Keratinocyte (primary cell): ENCODE results near the gene SPATA19. TPM values are rescaled to one million over a fixed set of nuclear protein-coding genes. Genes with fewer than 3 reads are reported as not detected.

ENCODE experiments used
- DNase-seq: peaks from one replicate; pipeline ENCODE4 v3.0.0-alpha.2; 2011; ENCODE audit warnings: low read depth, missing footprints, low spot score
- FAIRE-seq: peaks from 2 replicates; lab custom pipeline; 2011; peaks lifted over from hg19 to GRCh38; lab: Jason Lieb, UNC
- H2AFZ ChIP-seq: 2 replicates; pipeline ENCODE4 v1.6.0; 2012; ENCODE audit warnings: low read length, control low read depth, inconsistent platforms; ENCODE audit not compliant: control insufficient read depth
- H3K27ac ChIP-seq: 2 replicates; pipeline ENCODE4 v1.5.1; 2011; ENCODE audit warnings: low read length; ENCODE audit not compliant: control insufficient read depth, insufficient read depth
- H3K27me3 ChIP-seq: 3 replicates; pipeline ENCODE4 v1.6.0; 2011; ENCODE audit warnings: low read length; ENCODE audit not compliant: control insufficient read depth, insufficient read depth; ENCODE audit errors: extremely low read depth
- H3K36me3 ChIP-seq, 2 experiments: 2 replicates in 1 of 2; 3 replicates in 1 of 2; pipeline ENCODE4 v1.5.1; 2011; ENCODE audit warnings: low read length in 2 of 2, mild to moderate bottlenecking in 1 of 2; ENCODE audit not compliant: control insufficient read depth in 2 of 2, insufficient read depth in 2 of 2; ENCODE audit errors: extremely low read depth in 1 of 2
- H3K4me1 ChIP-seq: 3 replicates; pipeline ENCODE4 v1.5.1; 2011; ENCODE audit warnings: low read length; ENCODE audit not compliant: control insufficient read depth, insufficient read depth; ENCODE audit errors: extremely low read depth
- H3K4me2 ChIP-seq: 3 replicates; pipeline ENCODE4 v1.6.0; 2011; ENCODE audit warnings: low read depth, low read length; ENCODE audit not compliant: control insufficient read depth, insufficient read depth; ENCODE audit errors: extremely low read depth
- H3K4me3 ChIP-seq, 3 experiments: fragments of 200-600 bp in 1 of 3; sonication (generic) in 1 of 3; 2 replicates in 2 of 3; 3 replicates in 1 of 3; pipeline ENCODE4 v1.5.1; 2011 to 2016; ENCODE audit warnings: low read length in 3 of 3, mild to moderate bottlenecking in 3 of 3, control low read depth in 2 of 3, inconsistent platforms in 1 of 3, low read depth in 1 of 3, mixed read lengths in 1 of 3, mixed run types in 1 of 3, moderate library complexity in 1 of 3; ENCODE audit not compliant: control insufficient read depth in 2 of 3, insufficient read depth in 2 of 3; ENCODE audit errors: extremely low read depth in 1 of 3
- H3K79me2 ChIP-seq: 2 replicates; pipeline ENCODE4 v1.6.0; 2012; ENCODE audit warnings: low read length; ENCODE audit not compliant: control insufficient read depth, insufficient read depth
- H3K9ac ChIP-seq: 3 replicates; pipeline ENCODE4 v1.6.0; 2011; ENCODE audit warnings: low read length; ENCODE audit not compliant: control insufficient read depth, insufficient read depth; ENCODE audit errors: extremely low read depth
- H3K9me1 ChIP-seq: 3 replicates; pipeline ENCODE4 v1.6.0; 2011; ENCODE audit warnings: low read length; ENCODE audit not compliant: control insufficient read depth, insufficient read depth; ENCODE audit errors: extremely low read depth
- H3K9me3 ChIP-seq: 2 replicates; pipeline ENCODE4 v1.5.1; 2012; ENCODE audit warnings: low read depth, low read length; ENCODE audit not compliant: control insufficient read depth
- H4K20me1 ChIP-seq: 3 replicates; pipeline ENCODE4 v1.6.0; 2011; ENCODE audit warnings: low read length; ENCODE audit not compliant: control insufficient read depth, insufficient read depth; ENCODE audit errors: extremely low read depth
- EZH2 ChIP-seq: IDR thresholded peaks from one replicate; pipeline ENCODE4 v1.6.1; 2012; ENCODE audit warnings: inconsistent platforms, mild to moderate bottlenecking, low read length, moderate library complexity
- dilution Hi-C: fragments of 300-500 bp; cut with MboI; formaldehyde crosslinking; loops from one replicate; pipeline ENCODE4 v1.7.0; 2020; ENCODE audit warnings: low sequenced_read_pairs; ENCODE audit not compliant: extremely low pct_ligation_motif_present
- polyA plus RNA-seq, 5 experiments: library from polyadenylated mRNA; depleted of rRNA in 3 of 5; stranded (reverse) in 3 of 5; stranded (forward) in 1 of 5; unstranded in 1 of 5; fragments of >200 nt; gene quantifications; 1 replicate in 1 of 5; 2 replicates in 3 of 5; 3 replicates in 1 of 5; pipeline versions ENCODE4 v1.2.1 to v1.2.3, GENCODE V29; 2011 to 2012; ENCODE audit warnings: missing spikeins in 2 of 5, low read depth in 1 of 5, low replicate concordance in 1 of 5
- TF ChIP-seq, protein P1 (sequence below), 3 experiments: IDR thresholded peaks in 1 of 3; conservative IDR thresholded peaks in 1 of 3; optimal IDR thresholded peaks in 1 of 3; 2 replicates in 2 of 3; 3 replicates in 1 of 3; pipeline versions ENCODE3 to v1.5.1; 2011; ENCODE audit warnings: low read length in 3 of 3, mild to moderate bottlenecking in 3 of 3, moderate library complexity in 2 of 3, control low read depth in 1 of 3, inconsistent platforms in 1 of 3; ENCODE audit not compliant: insufficient read depth in 2 of 3; ENCODE audit errors: extremely low read depth in 1 of 3

SPATA19 gene
- polyA plus RNA-seq, 1 donor (not counting 4 experiments of a cell fraction or from before 2014, with no cell fraction given) = 0.26 TPM

DNA sequence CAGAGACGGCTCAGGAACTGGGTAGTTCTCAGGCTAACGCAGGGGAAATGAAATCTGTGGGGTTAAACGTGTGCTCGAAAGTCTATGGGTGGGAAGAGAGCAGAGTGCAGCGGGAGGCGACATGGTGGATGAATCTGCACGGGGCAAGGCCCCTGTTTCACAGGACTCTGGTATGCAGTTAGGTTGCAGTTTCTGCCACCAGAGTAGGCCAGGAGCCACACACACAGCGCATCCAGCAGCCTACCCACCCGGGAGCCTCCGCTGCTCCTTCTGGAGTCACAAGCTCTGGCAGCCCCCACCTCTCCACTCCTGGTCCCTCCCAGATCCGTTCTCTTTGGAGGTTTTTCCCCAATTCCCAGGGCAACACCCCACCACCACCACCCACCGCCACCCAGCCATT lies 27.0 kb downstream of the SPATA19 start:
- Histone ChIP-seq H3K4me2 (no peak overlapping the region), H3K79me2 (no peaks in the 10 kb centered on the region), H3K9me3 (no peaks in the 10 kb centered on the region), H3K9ac (no peak overlapping the region), H3K4me1 (no peaks in the 10 kb centered on the region), H3K36me3 (no peaks in the 10 kb centered on the region), H3K4me3 (no peak overlapping the region), H3K27ac (no peak overlapping the region), H3K9me1 (no peaks in the 10 kb centered on the region), H4K20me1 (no peaks in the 10 kb centered on the region), H2AFZ (no peak overlapping the region), H3K27me3 (no peaks in the 10 kb centered on the region)
- TF ChIP-seq, protein P1, sequence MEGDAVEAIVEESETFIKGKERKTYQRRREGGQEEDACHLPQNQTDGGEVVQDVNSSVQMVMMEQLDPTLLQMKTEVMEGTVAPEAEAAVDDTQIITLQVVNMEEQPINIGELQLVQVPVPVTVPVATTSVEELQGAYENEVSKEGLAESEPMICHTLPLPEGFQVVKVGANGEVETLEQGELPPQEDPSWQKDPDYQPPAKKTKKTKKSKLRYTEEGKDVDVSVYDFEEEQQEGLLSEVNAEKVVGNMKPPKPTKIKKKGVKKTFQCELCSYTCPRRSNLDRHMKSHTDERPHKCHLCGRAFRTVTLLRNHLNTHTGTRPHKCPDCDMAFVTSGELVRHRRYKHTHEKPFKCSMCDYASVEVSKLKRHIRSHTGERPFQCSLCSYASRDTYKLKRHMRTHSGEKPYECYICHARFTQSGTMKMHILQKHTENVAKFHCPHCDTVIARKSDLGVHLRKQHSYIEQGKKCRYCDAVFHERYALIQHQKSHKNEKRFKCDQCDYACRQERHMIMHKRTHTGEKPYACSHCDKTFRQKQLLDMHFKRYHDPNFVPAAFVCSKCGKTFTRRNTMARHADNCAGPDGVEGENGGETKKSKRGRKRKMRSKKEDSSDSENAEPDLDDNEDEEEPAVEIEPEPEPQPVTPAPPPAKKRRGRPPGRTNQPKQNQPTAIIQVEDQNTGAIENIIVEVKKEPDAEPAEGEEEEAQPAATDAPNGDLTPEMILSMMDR (optimal IDR thresholded peaks at IDR 0.05 in 1 of 3, IDR thresholded peaks at IDR 0.05 in 1 of 3, conservative IDR thresholded peaks at IDR 0.05 in 1 of 3; ENCODE audit: extremely low read depth in 1 of 3, insufficient read depth in 2 of 3, low read length in 3 of 3) = no peak
- TF ChIP-seq EZH2 = no peak
- DNase-seq (no peak), FAIRE-seq (no peak)
- dilution Hi-C loops = no loop called here

DNA sequence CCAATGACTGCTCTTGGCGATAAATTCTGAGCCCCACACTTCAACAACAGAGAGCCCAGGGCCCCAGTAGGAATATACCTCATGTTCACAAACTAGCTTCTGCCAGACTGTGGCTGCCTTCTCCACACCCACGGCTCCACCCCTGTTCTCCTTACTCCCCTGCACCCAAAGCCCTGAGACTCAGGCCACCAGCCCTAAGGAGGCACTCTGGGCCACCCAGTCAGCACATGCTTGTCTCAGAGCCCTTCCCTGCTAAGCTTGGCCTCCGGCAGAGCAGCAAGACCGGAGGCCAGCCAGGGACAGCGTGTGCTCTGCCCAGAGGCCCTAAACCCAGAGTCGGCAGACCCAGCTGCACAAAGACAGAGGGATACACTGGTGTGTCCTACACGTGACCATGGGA lies 27.9 kb downstream of the SPATA19 start:
- no peaks in the 10 kb centered on the region for H3K4me1 ChIP-seq
- FAIRE-seq (no peak), DNase-seq (no peak)
- TF ChIP-seq, protein P1 (optimal IDR thresholded peaks at IDR 0.05 in 1 of 3, IDR thresholded peaks at IDR 0.05 in 1 of 3, conservative IDR thresholded peaks at IDR 0.05 in 1 of 3; ENCODE audit: extremely low read depth in 1 of 3, insufficient read depth in 2 of 3, low read length in 3 of 3) = no peak
- no peak for TF ChIP-seq EZH2
- dilution Hi-C loops = no loop called here
- no peaks in the 10 kb centered on the region for H3K79me2 ChIP-seq
- no peak overlapping the region for H3K4me3 ChIP-seq
- H3K9ac ChIP-seq = no peak overlapping the region
- no peaks in the 10 kb centered on the region for H3K27me3 ChIP-seq
- H3K36me3 ChIP-seq = no peaks in the 10 kb centered on the region
- no peaks in the 10 kb centered on the region for H3K9me1 ChIP-seq
- no peaks in the 10 kb centered on the region for H3K9me3 ChIP-seq
- no peak overlapping the region for H2AFZ ChIP-seq
- H3K27ac ChIP-seq = no peak overlapping the region
- H3K4me2 ChIP-seq = no peak overlapping the region
- H4K20me1 ChIP-seq = no peaks in the 10 kb centered on the region
